Activated T-helper 1 cell treated with Interleukin-2 at 50 U/mL for 16 hours (primary cell): ENCODE results near the gene HIRA.
"Not testable (repeated sequence)": the region's sequence is repeated elsewhere in the genome, so short reads cannot be mapped to it uniquely, and the experiment has no call there.

Experiments
- DNase-seq: peaks from one replicate; pipeline ENCODE4 v3.0.0-alpha.2; 2020; ENCODE audit warnings: low read depth

The HIRA gene

DNA sequence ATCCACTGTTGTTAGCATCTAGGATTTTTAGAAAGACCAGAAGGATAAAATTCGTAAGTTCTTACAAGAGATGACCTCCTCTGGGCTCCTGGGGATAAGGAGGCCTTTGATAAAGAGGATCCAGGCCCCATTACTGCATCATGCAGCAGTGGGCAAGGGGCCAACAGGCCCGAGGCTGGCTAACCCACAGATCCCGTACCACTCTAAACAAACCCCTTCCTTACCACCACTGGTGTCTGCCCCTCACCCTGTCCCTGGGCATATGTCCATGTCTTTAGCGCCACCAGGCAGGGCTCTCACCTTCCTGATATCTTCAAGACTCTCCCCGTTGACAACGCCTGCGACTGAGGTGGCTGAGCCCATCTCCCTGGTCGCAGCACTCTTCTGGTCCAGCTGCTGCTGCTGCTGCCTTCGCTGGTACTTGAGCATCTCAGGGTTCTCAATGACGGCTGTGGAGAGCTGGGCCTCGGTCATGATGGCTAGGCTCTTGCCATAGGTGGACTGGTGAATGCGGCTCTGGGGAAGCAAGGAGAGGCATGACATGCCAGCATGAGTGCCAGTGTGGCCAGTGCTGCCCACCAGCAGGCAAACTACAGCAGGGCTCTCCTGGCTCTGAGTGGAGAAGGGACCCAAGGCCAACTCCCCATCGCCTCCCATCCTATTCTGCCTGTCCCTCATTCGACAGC lies 46.2 kb downstream of the HIRA start:
- DNase-seq, result no peak

DNA sequence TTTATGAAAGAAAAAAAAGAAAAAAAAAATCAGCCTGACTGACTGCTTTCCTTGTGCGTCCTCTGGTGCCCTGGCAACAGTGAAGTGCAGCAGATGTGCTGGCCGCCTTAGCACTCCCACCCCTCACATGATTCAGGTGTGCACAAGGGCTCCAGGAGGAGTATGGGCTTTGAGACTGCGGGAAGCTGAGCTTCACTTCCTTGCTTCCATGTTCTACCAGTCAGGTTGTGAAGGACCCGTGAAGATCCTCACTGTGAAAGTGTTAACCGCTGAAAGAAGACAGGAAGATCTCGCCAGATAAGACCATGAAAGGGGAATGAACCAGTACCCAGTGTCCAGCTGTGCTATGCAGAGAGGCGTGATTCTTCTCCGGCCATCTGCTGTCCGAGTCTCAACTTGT lies 48.2 kb downstream of the HIRA start:
- no peak for DNase-seq

DNA sequence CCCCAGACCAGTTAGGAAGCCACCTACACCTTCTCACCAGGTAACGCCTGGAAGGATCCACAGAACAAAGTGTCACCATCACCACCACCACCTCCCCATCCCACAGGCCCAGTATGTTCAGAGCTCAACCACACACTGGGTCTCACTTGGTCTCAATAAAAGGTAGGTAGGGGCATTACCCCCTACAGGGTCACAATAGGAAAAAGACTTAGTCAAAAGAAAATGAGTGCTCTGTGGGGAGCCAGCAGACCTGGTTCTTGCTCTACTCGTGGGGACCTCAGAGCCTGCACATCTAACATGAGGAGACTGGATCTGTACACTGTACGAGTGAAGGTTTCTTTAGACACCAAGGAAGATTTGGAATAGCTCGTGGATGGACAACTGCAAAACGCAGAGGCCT lies 49.3 kb downstream of the HIRA start:
- DNase-seq, result no peak

GRCh38 chr22:19378344-19378674 lies 53.2 kb downstream of the HIRA start:
- DNase-seq, result no peak

GRCh38 chr22:19377565-19378343 lies 53.8 kb downstream of the HIRA start:
- no peak for DNase-seq

GRCh38 chr22:19376971-19377370 lies 54.6 kb downstream of the HIRA start:
- DNase-seq, result no peak

DNA sequence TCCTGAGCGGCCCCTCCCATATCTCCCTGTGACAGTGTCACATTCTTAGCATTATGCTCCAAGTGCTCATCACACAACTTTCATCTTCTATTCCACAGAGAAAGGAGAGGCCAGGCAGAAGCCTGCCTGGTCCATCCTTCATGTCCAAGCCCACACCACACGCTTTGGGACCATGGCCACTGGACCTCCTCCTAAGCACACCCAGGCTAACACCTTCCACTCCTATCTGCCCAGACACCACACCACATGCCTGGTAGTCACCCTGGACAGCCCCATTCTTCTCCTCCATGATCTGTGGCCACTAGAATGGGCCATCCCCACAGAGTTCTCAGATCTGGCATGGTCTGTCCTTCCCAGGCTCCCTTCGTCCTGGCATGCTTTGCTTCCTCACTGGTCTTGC lies 55.3 kb downstream of the HIRA start:
- no peak for DNase-seq

- DNase-seq, result no peak
These were observed 56.1 kb downstream of the HIRA start for GRCh38 chr22:19375435-19375834.

DNA sequence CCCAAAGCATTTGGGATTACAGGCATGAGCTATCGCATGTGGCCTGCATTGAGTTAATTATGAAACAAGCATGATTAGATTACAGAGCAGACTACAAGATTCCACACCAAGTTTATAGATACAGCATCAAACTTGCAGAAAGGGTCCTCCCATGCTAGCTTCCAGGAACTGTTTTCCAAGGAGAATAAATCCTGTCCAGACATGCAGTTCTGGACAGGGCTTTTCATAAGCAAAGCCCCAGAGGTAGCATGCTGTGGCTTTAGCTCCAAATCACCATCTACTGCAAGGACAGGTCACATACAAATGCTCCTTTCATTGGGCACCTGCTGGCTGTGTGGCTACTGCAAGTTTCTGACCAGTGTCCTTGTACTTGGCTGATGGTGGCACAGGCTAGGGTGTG lies 57.1 kb downstream of the HIRA start:
- DNase-seq, result no peak

GRCh38 chr22:19373450-19373849 lies 58.1 kb downstream of the HIRA start:
- DNase-seq, result no peak

DNA sequence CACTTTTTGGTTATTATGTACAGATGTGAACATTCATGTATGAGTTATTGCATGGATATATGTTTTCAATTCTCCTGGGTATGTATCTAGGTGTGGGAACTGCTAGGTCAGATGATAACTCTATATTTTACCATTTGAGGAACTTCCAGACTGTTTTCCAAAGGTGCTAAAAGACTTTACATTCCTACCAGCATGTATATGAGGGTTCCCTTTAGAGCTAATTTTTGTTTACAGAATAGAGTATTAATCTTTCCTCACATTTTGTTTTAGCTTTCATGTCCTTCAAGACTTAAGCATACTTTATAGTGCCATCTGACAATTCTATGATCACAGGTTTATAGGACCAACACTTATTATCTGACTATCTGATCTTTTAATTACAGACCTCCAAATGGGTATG lies 59.6 kb downstream of the HIRA start:
- no peak for DNase-seq

DNA sequence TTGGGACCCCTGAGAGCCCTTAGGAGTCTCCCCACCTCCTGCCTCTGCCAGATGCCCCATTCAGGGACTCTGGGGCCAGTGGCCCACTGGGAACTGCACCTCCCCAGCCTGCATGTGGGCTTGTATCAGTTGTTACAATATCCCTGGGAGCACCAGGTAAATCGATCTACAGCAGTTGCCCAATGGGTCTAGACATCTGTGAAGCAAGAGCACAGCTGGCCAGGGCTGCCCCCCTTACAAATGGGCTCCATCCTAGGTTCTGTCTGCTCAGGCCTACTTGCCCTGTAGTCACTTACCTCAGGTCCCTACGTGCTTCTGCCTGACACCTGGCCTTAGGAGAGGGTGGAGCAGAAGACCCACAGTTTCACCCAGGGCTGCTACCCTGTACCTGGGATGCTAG lies 62.7 kb downstream of the HIRA start:
- DNase-seq, result no peak

- DNase-seq, result no peak
These were observed 63.7 kb downstream of the HIRA start for GRCh38 chr22:19367763-19368367.

GRCh38 chr22:19363541-19363940 lies 68.0 kb downstream of the HIRA start:
- DNase-seq, result not testable (repeated sequence)

GRCh38 chr22:19361501-19362103 lies 69.9 kb downstream of the HIRA start:
- DNase-seq, result no peak

- no peak for DNase-seq
These were observed 70.7 kb downstream of the HIRA start for GRCh38 chr22:19360862-19361261.

DNA sequence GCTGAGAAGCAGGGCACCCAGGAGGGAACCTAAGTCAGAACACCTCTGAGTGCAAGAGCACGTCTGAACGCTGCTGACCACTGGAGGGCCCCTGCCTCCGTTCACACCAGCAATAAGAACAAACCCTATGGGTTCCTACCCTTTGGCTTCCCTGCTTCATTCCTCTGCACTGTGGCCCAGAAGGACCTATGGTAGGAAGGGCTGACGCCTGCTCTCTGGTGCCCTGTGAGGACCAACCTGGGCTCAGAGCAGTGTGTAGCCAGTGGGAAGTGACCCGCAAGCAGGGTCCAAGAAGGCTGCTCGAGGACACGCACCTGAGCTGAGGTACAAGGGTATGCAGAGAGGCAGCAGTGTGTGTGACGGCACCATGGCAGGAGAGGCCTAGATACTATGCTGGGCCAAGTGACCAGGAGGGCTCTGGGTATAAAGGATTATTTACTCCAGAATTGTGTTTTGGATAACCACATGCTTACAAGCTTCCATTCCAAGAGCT lies 71.2 kb downstream of the HIRA start:
- no peak for DNase-seq

DNA sequence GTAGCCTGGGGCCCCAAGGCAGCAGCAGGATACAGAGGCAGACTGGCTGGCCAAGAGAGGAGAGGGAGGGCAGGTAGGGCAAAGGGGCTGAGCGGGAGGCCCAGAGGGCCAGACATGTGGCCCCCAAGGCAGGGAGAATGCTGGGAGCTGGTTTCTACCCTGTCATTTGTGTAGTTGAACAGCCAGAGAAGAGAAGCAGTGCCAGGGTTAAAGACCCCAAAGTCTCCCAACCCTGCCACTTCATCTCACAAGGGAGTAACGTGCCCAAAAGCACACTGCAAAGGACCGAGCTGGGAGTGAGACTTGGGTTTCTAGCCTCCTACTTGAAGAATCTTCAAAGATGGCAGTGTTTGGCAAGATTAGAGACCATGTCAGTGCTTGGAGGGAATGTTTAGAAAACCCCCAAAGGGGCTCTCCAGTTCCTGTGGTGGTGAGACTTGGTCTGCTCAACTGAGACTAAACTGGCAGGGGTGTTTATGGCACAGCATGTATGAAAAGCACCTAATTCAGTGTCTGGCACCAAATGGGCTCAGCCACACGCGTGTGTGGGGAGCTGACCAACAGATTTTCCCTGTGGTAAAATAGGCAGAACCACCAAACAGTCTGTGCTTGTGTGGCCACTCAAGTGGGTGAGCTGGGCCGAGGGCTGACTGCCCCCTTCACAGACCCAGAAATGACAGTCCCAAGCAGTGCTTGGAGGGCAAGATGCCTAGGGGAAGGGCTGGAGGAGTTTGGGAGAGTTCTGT lies 71.8 kb downstream of the HIRA start:
- no peak for DNase-seq

- no peak for DNase-seq
These were observed 72.6 kb downstream of the HIRA start for GRCh38 chr22:19358703-19359553.

DNA sequence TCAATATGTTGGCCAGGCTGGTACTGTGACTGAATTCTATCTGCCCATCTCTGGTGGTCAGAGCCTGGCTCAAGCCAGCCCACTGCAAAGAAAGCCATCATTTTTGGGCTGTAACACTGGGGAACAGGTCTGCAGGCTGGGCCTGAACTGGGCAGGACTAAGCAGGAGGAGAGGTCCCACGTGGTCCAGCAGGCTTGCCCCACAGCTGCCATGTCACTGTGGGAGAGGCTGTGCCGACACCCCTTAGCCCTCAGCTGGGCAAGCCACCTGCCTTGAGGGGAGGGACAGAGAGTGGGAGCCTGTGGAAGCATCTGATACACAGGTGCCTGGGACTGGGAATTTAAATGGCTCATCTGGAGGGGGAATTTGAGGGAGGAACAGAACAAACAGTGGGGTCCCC lies 73.3 kb downstream of the HIRA start:
- no peak for DNase-seq
